H1 (cell line): ENCODE measurements around the gene PHC2. TPM values are rescaled to one million over a fixed set of nuclear protein-coding genes. Genes with fewer than 3 reads are reported as not detected.

Experiments
- CTCF ChIA-PET: fragments of 300-600 bp; sonication (Branson Sonifier 250); formaldehyde crosslinking; loops from one replicate; lab custom pipeline; 2021; ENCODE audit not compliant: partially characterized antibody; lab: Charles Lee
- POLR2A ChIA-PET: fragments of 300-600 bp; sonication (Branson Sonifier 250); formaldehyde crosslinking; loops from one replicate; lab custom pipeline; 2021; ENCODE audit warnings: inconsistent platforms; ENCODE audit not compliant: partially characterized antibody; lab: Charles Lee
- DNase-seq, 2 experiments: peaks; one replicate each; pipeline versions ENCODE4 v3.0.0 to v3.0.0-alpha.2; 2010 to 2022; ENCODE audit warnings: low spot score in 2 of 2, low read depth in 1 of 2, mixed read lengths in 1 of 2
- FAIRE-seq: peaks from 2 replicates; lab custom pipeline; 2011; peaks lifted over from hg19 to GRCh38; lab: Jason Lieb, UNC
- H2AFZ ChIP-seq: 2 replicates; pipeline ENCODE4 v1.8.1; 2012; ENCODE audit warnings: low read length, inconsistent platforms
- H2AK5ac ChIP-seq: 2 replicates; pipeline ENCODE4 v1.6.1; 2013; ENCODE audit warnings: low read depth, low read length
- H2BK120ac ChIP-seq: replicated peaks from 2 replicates; pipeline ENCODE3; 2013; ENCODE audit warnings: low read depth, low read length, inconsistent platforms
- H2BK12ac ChIP-seq: 2 replicates; pipeline ENCODE4 v1.6.1; 2013; ENCODE audit warnings: low read depth, low read length
- H2BK15ac ChIP-seq: 2 replicates; pipeline ENCODE4 v1.6.1; 2013; ENCODE audit warnings: low read length
- H2BK20ac ChIP-seq: 2 replicates; pipeline ENCODE4 v1.6.1; 2013; ENCODE audit warnings: low read length
- H2BK5ac ChIP-seq: 2 replicates; pipeline ENCODE4 v1.6.1; 2013; ENCODE audit warnings: low read depth, low read length
- H3K14ac ChIP-seq: 2 replicates; pipeline ENCODE4 v1.6.1; 2013; ENCODE audit warnings: inconsistent platforms; ENCODE audit not compliant: insufficient read length
- H3K18ac ChIP-seq: 2 replicates; pipeline ENCODE4 v1.6.1; 2013; ENCODE audit warnings: low read length; ENCODE audit errors: extremely low read depth
- H3K23ac ChIP-seq: 2 replicates; pipeline ENCODE4 v1.6.1; 2013; ENCODE audit warnings: inconsistent platforms; ENCODE audit not compliant: insufficient read length
- H3K23me2 ChIP-seq: 2 replicates; pipeline ENCODE4 v1.6.1; 2013; ENCODE audit warnings: low read depth, low read length
- H3K27ac ChIP-seq: 2 replicates; pipeline ENCODE4 v1.6.1; 2011; ENCODE audit warnings: low read depth, low read length, inconsistent platforms
- H3K27me3 ChIP-seq, 4 experiments: replicated peaks in 1 of 4; 1 replicate in 1 of 4; 2 replicates in 3 of 4; pipeline versions ENCODE4 v1.6.1 to v1.8.1; 2011 to 2013; ENCODE audit warnings: low read length in 3 of 4, mild to moderate bottlenecking in 3 of 4, inconsistent platforms in 2 of 4, mixed read lengths in 2 of 4, moderate library complexity in 1 of 4; ENCODE audit not compliant: control insufficient read depth in 3 of 4, insufficient read depth in 3 of 4; ENCODE audit errors: extremely low read depth in 1 of 4
- H3K36me3 ChIP-seq, 4 experiments: 2 replicates each; pipeline versions ENCODE4 v1.6.1 to v1.8.1; 2011 to 2013; ENCODE audit warnings: mild to moderate bottlenecking in 4 of 4, low read length in 3 of 4, moderate library complexity in 2 of 4, control low read depth in 1 of 4, inconsistent platforms in 1 of 4; ENCODE audit not compliant: insufficient read depth in 4 of 4, control insufficient read depth in 2 of 4
- H3K4ac ChIP-seq: replicated peaks from 2 replicates; pipeline ENCODE3; 2013; ENCODE audit warnings: low read length, low read depth, mixed read lengths, inconsistent platforms; ENCODE audit not compliant: insufficient read length
- H3K4me1 ChIP-seq, 4 experiments: replicated peaks in 1 of 4; 1 replicate in 1 of 4; 2 replicates in 3 of 4; pipeline versions ENCODE4 v1.6.1 to v1.8.1; 2011 to 2013; ENCODE audit warnings: low read length in 3 of 4, inconsistent platforms in 2 of 4, mixed read lengths in 1 of 4; ENCODE audit not compliant: insufficient read depth in 4 of 4, control insufficient read depth in 3 of 4
- H3K4me2 ChIP-seq, 2 experiments: 2 replicates each; pipeline versions ENCODE4 v1.6.1 to v1.8.1; 2011 to 2013; ENCODE audit warnings: low read depth in 2 of 2, low read length in 2 of 2, control low read depth in 1 of 2, inconsistent platforms in 1 of 2, mild to moderate bottlenecking in 1 of 2; ENCODE audit not compliant: insufficient read depth in 1 of 2
- H3K4me3 ChIP-seq, 4 experiments: fragments of 200-600, 300-600 bp in 1 of 4; sonication (generic), shearing (Covaris generic), sonication (Bioruptor Twin) in 1 of 4; 2 replicates each; pipeline versions ENCODE4 v1.5.1 to v1.8.1; 2011 to 2016; ENCODE audit warnings: low read length in 4 of 4, low read depth in 3 of 4, control low read depth in 2 of 4, inconsistent platforms in 2 of 4, mild to moderate bottlenecking in 2 of 4, mixed read lengths in 1 of 4, moderate library complexity in 1 of 4; ENCODE audit not compliant: insufficient read depth in 2 of 4; ENCODE audit errors: extremely low read depth in 1 of 4
- H3K56ac ChIP-seq: replicated peaks from 2 replicates; pipeline ENCODE3; 2013; ENCODE audit warnings: low read depth, mild to moderate bottlenecking, mixed read lengths, low read length, inconsistent platforms; ENCODE audit not compliant: insufficient read length
- H3K79me1 ChIP-seq: 2 replicates; pipeline ENCODE4 v1.6.1; 2013; ENCODE audit warnings: low read depth, low read length, control low read depth
- H3K79me2 ChIP-seq, 2 experiments: 2 replicates each; pipeline versions ENCODE4 v1.6.1 to v1.8.1; 2012 to 2013; ENCODE audit warnings: low read length in 2 of 2, mild to moderate bottlenecking in 2 of 2, inconsistent platforms in 1 of 2; ENCODE audit not compliant: insufficient read depth in 2 of 2, control insufficient read depth in 1 of 2
- H3K9ac ChIP-seq, 4 experiments: replicated peaks in 1 of 4; 1 replicate in 1 of 4; 2 replicates in 3 of 4; pipeline versions ENCODE4 v1.6.1 to v1.8.1; 2011 to 2013; ENCODE audit warnings: low read depth in 3 of 4, low read length in 3 of 4, control low read depth in 2 of 4, mild to moderate bottlenecking in 2 of 4, moderate library complexity in 2 of 4, inconsistent platforms in 1 of 4; ENCODE audit errors: extremely low read depth in 1 of 4
- H3K9me3 ChIP-seq, 2 experiments: 2 replicates each; pipeline versions ENCODE4 v1.6.1 to v1.8.1; 2012 to 2013; ENCODE audit warnings: mild to moderate bottlenecking in 2 of 2, moderate library complexity in 2 of 2, control low read depth in 1 of 2, inconsistent platforms in 1 of 2, low read depth in 1 of 2, low read length in 1 of 2, mixed read lengths in 1 of 2; ENCODE audit not compliant: insufficient read depth in 2 of 2
- H4K20me1 ChIP-seq, 2 experiments: replicated peaks in 1 of 2; 2 replicates each; pipeline versions ENCODE3 to v1.8.1; 2011 to 2013; ENCODE audit warnings: inconsistent platforms in 2 of 2, low read length in 2 of 2, mild to moderate bottlenecking in 1 of 2; ENCODE audit not compliant: insufficient read depth in 2 of 2, control insufficient read depth in 1 of 2
- H4K5ac ChIP-seq: 2 replicates; pipeline ENCODE4 v1.6.1; 2013; ENCODE audit warnings: low read length, low read depth, mixed read lengths, inconsistent platforms; ENCODE audit not compliant: insufficient read length
- H4K8ac ChIP-seq: 2 replicates; pipeline ENCODE4 v1.8.0; 2013; ENCODE audit warnings: mild to moderate bottlenecking, moderate library complexity, low read length, inconsistent platforms; ENCODE audit not compliant: insufficient read depth; ENCODE audit errors: extremely low read depth
- H4K91ac ChIP-seq: replicated peaks from 2 replicates; pipeline ENCODE3; 2013; ENCODE audit warnings: low read length, mixed read lengths, inconsistent platforms; ENCODE audit not compliant: insufficient read length
- CHD2 ChIP-seq: IDR thresholded peaks from 2 replicates; pipeline ENCODE4 v1.6.1; 2012; ENCODE audit warnings: low read length, improper control_type of control experiment
- FOSL1 ChIP-seq: IDR thresholded peaks from 2 replicates; pipeline ENCODE4 v1.6.1; 2011; ENCODE audit warnings: mild to moderate bottlenecking, low read depth, low read length, moderate library complexity; ENCODE audit not compliant: insufficient read depth
- GTF2F1 ChIP-seq: IDR thresholded peaks from 2 replicates; pipeline ENCODE4 v1.6.1; 2012; ENCODE audit warnings: low read depth, low read length, improper control_type of control experiment, borderline replicate concordance
- KDM5A ChIP-seq: fragments of 200-600 bp; IDR thresholded peaks from 2 replicates; pipeline ENCODE4 v1.7.1; 2012; ENCODE audit warnings: mild to moderate bottlenecking, low read length, inconsistent platforms, mixed read lengths
- POLR2AphosphoS5 ChIP-seq: IDR thresholded peaks from 2 replicates; pipeline ENCODE4 v1.6.1; 2011; ENCODE audit warnings: low read depth, low read length
- SIRT6 ChIP-seq: IDR thresholded peaks from one replicate; pipeline ENCODE4 v1.7.1; 2012; ENCODE audit warnings: low read length, inconsistent platforms
- SP1 ChIP-seq: IDR thresholded peaks from 2 replicates; pipeline ENCODE4 v1.6.1; 2011; ENCODE audit warnings: low read depth, low read length
- TAF7 ChIP-seq: optimal IDR thresholded peaks from 2 replicates; pipeline ENCODE3; 2011; ENCODE audit warnings: low read depth, mild to moderate bottlenecking, inconsistent platforms, low read length, moderate library complexity, borderline replicate concordance
- TCF12 ChIP-seq: IDR thresholded peaks from 2 replicates; pipeline ENCODE4 v1.6.1; 2011; ENCODE audit warnings: low read depth, mild to moderate bottlenecking, low read length
- WGBS, 2 experiments: shearing (Covaris generic) in 1 of 2; methylation state at CpG; one replicate each; pipeline versions ENCODE4 v1.1.6 to v1.1.7; 2013 to 2015; ENCODE audit warnings: low lambda C conversion rate in 2 of 2, mixed read lengths in 2 of 2, inconsistent platforms in 1 of 2, low coverage in 1 of 2, missing lambda C conversion rate in 1 of 2; ENCODE audit not compliant: insufficient replicate concordance in 2 of 2, insufficient coverage in 1 of 2, insufficient read length in 1 of 2; ENCODE audit errors: extremely low coverage in 1 of 2, missing lambda C conversion rate in 1 of 2; 5-methylcytosine and 5-hydroxymethylcytosine counted together
- polyA plus RNA-seq, 7 experiments: library from polyadenylated mRNA; depleted of rRNA in 3 of 7; stranded (reverse) in 5 of 7; unstranded in 2 of 7; fragments of >200 nt in 5 of 7; fragments of 200-250 nt in 2 of 7; gene quantifications; 1 replicate in 5 of 7; 2 replicates in 1 of 7; 4 replicates in 1 of 7; pipeline versions ENCODE4 v1.2.1 to v1.2.3, GENCODE V29; 2011 to 2013; ENCODE audit warnings: missing spikeins in 2 of 7, mixed read lengths in 2 of 7
- total RNA-seq: library from RNA; stranded (reverse); fragmentation: NEBNext Ultra II Directional; extraction: Animal tissue kit (Norgen Biotek cat#: 25700); gene quantifications from 2 replicates; pipeline ENCODE4 v1.2.1, GENCODE V29; 2021

Gene PHC2
- total and polyA plus RNA-seq, 2 of the 8 experiments (the other 6 are each of a cell fraction or from before 2014, with no cell fraction given): 5.6 to 14.2 TPM

- Histone ChIP-seq H3K4me2 (no peak overlapping the region), H2AFZ (no peak overlapping the region), H4K20me1 (peaks cover under 1 to 12% of the 10 kb centered on the region in 2 experiments), H2BK12ac (no peak overlapping the region), H4K8ac (no peak overlapping the region), H3K9ac (no peak overlapping the region), H2BK5ac (no peak overlapping the region), H3K79me2 (no peaks in the 10 kb centered on the region), H2AK5ac (no peak overlapping the region), H3K23me2 (peaks cover 10% of the 10 kb centered on the region), H3K23ac (no peak overlapping the region), H3K4me1 (peaks cover 2 to 10% (median 5%) of the 10 kb centered on the region in 4 experiments), H3K56ac (no peak overlapping the region), H3K79me1 (no peaks in the 10 kb centered on the region), H3K4me3 (no peak overlapping the region), H3K27ac (no peak overlapping the region)
- DNase-seq: no peak
- TF ChIP-seq SP1 (no peak), SIRT6 (no peak), CHD2 (no peak), KDM5A (no peak), TCF12 (no peak), POLR2AphosphoS5 (no peak), TAF7 (no peak), GTF2F1 (no peak), FOSL1 (no peak)
- TF ChIP-seq, all 59 proteins: peak for 0
- H3K9me3 ChIP-seq: peaks cover 0 to 3% of the 10 kb centered on the region in 2 experiments; a peak in 1 of 4 replicates
- H3K27me3 ChIP-seq: peaks cover 36 to 73% (median 61%) of the 10 kb centered on the region in 4 experiments
- WGBS, 2 experiments: 89% methylated on average over 5 of the region's 5 CpGs; no CpG with 5 or more reads in 1 of the 2 experiments
- H2BK20ac ChIP-seq: no peak overlapping the region
- POLR2A ChIA-PET: no interaction called here
- H2BK120ac ChIP-seq: no peak overlapping the region
- CTCF ChIA-PET: interaction anchor here (1.0 to 2.5 kb wide), 4 partner anchors 15 to 171 kb away, joined by 3 to 8 read pairs (median 4); no protein-coding TSS in a partner anchor
- FAIRE-seq: no peak
- no peak overlapping the region for H3K18ac ChIP-seq
- H3K14ac ChIP-seq: no peak overlapping the region
- no peak overlapping the region for H2BK15ac ChIP-seq
- no peak overlapping the region for H4K91ac ChIP-seq
- H3K36me3 ChIP-seq: no peaks in the 10 kb centered on the region
- H4K5ac ChIP-seq: no peak overlapping the region
- no peak overlapping the region for H3K4ac ChIP-seq
Measured at GRCh38 chr1:33353531-33353930, 77.4 kb downstream of the PHC2 start.
